Stimulated activated CD4-positive, alpha-beta T cell treated with anti-CD3 and anti-CD28 coated beads, Interleukin-4, amount 100 ng/mL, for 1 hour (primary cell): ENCODE data around the gene FPR1.
"Not testable (repeated sequence)": the region's sequence is repeated elsewhere in the genome, so short reads cannot be mapped to it uniquely, and the experiment has no call there.

ENCODE experiments used
- DNase-seq: peaks from one replicate; pipeline ENCODE4 v3.0.0-alpha.2; 2020

The FPR1 gene

DNA sequence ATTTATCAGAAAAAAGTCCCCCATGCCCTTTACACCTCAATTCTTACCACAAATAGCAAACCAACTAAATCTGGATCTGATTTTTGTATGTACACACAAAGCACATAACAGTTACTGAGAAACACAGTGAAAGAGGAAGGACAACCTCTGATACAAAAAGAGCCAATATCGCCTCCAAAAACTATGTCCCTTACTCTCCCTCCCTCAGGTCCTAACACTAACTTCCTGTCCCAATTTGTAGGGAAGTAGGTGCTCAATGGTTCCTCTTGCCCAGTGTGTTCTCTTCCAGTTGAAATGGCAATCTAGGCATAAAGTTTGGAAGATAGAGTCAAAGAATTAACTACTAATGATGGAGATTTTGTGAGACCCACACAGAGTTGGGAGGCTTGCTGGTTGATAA is 27.5 kb upstream of the FPR1 start:
- DNase-seq: no peak

- peak; percentile 34 for DNase-seq
Observed at GRCh38 chr19:51777570-51778462, 26.1 kb upstream of the FPR1 start.

DNA sequence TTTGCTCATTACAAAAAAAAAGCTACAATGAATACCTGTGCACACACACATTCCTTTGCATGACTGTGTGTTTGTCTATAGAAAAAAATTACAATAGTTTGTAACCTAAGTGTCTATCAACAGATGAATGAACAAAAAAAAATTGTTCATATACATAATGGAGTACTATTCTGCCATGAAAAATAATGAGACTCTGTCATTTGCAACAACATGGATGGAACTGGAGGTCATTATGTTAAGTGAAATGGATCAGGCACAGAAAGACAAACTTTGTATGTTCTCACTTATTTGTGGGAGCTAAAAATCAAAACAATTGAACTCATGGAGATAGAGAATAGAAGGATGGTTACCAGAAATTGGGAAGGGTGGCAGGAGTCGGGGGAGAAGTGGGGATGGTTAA is 24.9 kb upstream of the FPR1 start:
- not testable (repeated sequence) for DNase-seq

DNA sequence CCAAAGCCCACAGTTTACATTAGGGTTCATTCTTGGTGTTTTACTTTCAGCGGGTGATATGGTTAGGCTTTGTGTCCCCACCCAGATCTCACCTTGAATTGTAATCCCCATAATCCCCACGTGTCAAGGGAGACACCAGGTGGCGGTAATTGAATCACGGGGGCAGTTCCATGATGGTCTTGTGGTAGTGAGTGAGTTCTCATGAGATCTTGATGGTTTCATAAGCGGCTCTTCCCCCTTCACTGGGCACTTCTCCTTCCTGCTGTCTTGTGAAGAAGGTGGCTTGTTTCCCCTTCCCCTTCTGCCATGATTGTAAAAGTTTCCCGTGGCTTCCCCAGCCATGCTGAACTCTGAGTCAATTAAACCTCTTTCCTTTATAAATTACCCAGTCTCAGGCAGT is 21.3 kb upstream of the FPR1 start:
- DNase-seq: no peak

GRCh38 chr19:51771376-51772130 is 19.9 kb upstream of the FPR1 start:
- no peak for DNase-seq

DNA sequence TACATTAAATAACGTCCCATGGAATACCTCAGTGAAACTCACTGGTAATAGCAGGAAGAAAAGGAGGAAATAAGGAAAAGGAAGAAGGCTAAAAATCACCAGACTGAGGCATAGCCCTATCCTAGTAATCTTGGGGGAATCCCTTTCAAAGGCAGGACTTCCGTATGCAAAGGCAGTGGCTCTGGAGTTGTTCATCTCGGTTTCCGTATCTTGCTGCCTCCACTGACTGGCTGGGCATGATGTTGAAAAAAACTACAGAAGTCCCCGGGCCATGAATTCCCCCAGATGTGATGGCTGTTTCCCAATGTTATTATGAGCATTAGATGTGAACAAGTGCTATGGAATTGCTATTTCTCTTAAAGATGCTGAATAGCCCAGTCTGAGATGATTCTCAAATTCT is 14.8 kb upstream of the FPR1 start:
- DNase-seq: no peak

GRCh38 chr19:51765086-51765485 is 13.4 kb upstream of the FPR1 start:
- DNase-seq: no peak

GRCh38 chr19:51761696-51762095 is 10.0 kb upstream of the FPR1 start:
- no peak for DNase-seq

DNA sequence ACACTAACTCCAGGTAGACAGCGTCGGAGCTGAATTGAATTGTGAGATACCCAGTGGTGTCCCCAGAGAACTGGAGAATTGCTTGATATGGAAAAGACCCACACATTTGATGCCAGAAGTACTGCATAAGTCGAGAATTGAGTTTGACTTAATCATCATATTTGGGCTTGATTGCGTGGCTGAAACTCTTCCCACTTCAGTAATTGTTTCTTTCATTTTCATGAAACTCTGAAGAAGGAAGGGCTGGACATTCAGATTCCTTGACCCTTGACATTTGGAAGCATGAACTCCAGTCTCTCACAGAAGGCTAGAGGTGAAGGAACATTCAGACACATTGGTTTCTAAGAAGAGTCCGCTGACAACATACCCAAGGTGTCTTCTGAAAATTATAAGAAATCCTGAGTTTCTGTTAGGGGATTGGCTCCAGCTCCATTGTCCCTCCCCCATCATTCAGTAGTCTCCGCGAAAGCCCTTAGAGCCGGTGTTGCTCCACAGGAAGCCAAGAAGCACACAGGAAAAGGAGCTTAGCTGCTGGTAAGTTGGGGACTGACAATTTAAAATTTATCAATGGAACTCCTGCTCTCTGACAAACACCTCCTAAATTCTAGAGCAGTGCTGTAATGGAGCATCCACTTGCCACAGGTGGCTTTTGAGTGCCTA is 9.1 kb upstream of the FPR1 start, which contains the start of gene FPR2:
Gene FPR2, plus strand, starts transcription at position 484 of the 660 bp plus-strand sequence. CDS start 7,479 bp downstream, outside the sequence.
- DNase-seq: no peak

DNA sequence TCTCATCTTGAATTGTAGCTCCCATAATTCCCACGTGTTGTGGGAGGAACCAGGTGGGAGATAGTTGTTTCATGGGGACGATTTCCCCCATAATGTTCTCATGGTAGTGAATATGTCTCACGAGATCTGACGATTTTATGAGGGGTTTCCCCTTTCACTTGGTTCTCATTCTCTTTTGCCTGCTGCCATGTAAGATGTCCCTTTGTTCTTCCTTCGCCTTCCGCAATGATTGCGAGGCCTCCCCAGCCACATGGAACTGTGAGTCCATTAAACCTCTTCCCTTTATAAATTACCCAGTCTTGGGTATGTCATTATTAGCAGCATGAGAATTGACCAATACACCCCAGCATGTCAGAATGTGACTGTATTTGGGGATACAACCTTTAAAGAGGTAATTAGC is 3.9 kb upstream of the FPR1 start:
- DNase-seq: no peak

- no peak for DNase-seq
Observed at GRCh38 chr19:51754770-51755169, 3.1 kb upstream of the FPR1 start.

GRCh38 chr19:51754109-51754508 is 2.4 kb upstream of the FPR1 start:
- no peak for DNase-seq

DNA sequence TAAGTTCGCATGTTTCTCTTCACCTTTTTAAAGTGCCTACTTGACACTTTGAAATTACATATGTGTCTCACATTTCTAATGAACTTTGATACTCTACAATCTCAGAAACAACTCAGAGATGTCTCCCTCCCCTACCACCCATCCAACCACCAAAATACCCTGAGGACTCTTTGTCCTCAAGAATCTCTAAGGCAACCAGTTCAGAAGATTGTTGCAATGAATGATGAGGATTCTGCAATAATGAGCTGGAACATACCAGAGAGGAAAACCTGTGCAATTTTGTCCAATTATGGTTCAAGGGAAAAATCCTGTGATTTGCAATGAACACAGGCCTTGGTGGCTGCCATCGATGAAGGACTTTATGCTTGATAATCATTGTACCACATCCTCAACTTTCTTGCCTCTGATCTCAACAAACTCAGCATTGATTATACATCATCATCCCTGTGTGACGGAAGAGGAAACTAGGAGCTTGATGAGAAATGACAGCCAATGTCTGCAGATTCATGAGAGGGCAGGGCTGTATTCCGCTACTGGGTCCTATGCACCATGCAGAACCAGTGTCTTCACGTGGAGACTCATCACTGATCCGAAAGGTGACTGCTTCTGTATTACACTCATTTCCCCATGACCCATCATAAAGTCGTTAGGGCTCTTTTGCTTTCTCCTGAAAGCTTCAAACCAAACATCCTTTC is 1.1 kb downstream of the FPR1 start:
- DNase-seq: no peak

DNA sequence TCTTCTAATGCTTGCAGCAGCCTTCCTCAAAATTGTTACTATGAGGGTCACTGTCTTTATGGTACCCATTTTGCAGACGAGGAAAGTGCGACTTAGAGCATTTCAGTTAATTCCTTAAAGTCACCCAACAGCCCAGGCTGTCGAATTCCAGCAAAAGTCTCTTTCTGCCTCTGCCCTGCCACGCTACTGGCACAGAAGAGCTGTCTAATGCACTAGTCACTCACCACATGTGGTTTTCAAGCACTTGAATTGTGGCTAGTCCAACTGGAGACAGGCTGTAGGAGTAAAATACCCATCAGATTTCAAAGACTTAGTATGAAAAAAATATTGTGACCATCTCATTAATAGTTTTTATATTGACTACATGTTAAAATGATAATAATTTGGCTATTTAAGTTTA is 1.7 kb downstream of the FPR1 start:
- DNase-seq: no peak

DNA sequence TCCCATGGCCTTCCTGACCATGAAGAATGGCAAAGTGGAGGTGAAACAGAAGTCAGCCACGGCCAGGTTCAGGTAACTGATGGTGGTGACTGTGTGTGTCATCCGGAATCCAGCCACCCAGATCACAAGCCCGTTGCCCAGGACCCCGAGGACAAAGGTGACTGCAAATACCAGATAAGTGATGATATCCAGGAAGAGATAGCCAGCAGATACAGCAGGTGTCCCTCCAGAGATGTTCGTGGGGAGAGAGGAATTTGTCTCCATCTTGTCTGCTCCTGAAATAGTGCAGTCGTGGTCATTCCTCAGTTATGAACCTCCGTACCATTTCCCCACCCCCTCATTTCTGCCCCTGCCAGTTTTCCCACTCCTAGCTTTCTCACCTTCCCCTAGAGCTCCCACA is 4.9 kb downstream of the FPR1 start:
- no peak for DNase-seq

DNA sequence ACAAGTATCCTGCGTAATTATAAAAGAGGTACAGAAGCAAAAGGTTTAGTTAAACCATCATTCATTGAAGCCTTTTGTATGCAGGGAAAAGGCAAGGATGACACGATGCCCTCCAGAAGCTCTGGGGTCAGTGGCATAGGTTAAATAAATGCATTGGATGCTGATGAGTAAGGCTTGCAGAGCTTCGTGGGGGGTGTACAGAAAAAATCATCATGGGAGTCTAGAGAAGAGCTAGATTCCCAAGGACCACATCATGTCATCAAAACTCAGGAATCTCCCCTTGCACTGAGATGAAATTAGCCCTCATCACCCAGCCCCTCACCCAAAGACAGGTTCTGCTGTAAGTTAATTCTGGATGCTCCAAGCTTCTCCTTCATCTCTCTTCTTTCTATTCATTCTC is 8.3 kb downstream of the FPR1 start:
- DNase-seq: no peak

DNA sequence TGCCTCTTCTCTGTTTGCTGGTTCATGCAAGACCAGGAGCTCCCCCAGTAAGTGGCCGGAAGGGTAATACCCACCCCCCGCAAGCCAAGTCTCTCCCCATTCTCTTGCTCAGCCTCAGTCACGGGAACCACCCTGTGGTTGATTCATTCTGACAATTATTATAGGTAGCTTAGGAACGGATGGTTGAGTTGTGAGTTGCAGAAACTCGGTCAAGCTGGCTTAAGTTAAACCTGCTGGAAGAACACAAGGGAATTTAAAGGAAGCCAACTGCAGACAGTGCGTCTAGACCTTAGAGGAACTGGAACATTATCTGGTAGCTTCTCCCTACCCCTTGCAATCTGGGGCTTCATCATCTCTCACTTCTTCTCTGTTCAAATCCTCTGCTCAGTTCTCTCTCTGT is 8.9 kb downstream of the FPR1 start:
- DNase-seq: no peak

- DNase-seq: no peak
Observed at GRCh38 chr19:51740356-51740755, 11.3 kb downstream of the FPR1 start.

DNA sequence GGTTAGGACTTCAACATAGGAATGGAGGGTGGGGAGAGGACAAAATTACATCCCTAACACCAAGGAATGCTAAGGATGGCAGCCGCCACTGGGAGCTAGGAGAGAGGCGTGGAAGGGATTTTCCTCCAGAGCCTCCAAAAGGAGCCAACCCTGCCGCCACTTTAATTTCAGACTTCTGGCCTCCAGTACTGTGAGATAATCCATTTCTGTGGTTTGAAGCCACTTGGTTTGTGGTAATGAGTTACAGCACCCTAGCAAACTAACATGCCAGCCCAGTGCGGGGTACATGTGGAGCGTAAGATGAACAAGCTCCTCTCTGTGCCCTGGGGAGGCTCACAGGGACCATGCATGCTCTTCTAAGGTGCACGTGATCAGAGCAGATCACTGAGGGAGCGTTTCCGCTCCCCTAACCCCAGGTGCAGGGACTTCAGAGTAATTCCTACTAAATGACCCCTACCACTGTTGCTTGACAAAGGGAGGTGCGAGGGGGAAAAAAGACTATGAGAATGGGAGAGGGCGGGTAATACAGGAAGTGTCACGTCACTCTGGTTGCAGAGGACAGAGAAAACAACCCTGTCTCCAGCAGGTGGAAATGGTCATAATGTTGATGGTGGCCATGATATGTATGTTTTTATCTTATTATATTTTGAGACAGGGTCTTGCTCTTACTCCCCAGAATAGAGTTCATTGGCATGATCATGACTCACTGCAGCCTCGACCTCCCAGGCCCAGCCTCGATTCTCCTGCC is 12.0 kb downstream of the FPR1 start:
- DNase-seq: no peak

GRCh38 chr19:51738523-51738922 is 13.2 kb downstream of the FPR1 start:
- DNase-seq: not testable (repeated sequence)

GRCh38 chr19:51737924-51738323 is 13.8 kb downstream of the FPR1 start:
- no peak for DNase-seq

DNA sequence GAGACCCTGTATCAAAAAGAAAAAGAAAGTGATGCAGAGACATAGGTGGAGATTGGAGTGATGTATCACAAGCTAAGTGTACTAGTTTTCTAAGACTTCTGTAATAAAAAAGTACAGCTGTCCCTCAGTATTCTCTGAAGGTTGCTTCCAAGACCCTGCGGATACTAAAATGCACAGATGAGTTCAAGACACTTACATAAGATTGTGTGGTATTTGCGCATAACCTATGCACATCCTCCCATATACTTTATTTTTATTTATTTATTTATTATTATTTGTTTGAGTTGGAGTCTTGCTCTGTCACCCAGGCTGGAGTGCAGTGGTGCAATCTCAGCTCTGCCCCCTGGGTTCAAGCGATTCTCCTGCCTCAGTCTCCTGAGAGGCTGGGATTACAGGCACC is 14.3 kb downstream of the FPR1 start:
- no peak for DNase-seq
